HPDE6-E6E7 (cell line): Measurements from ENCODE around the gene FKBP9.
"Not testable (repeated sequence)": the region's sequence is repeated elsewhere in the genome, so short reads cannot be mapped to it uniquely, and the experiment has no call there.

Experiments used
- DNase-seq: peaks from one replicate; pipeline ENCODE4 v3.0.0; 2011; ENCODE audit warnings: missing footprints; ENCODE audit errors: extremely low spot score

The FKBP9 gene

DNA sequence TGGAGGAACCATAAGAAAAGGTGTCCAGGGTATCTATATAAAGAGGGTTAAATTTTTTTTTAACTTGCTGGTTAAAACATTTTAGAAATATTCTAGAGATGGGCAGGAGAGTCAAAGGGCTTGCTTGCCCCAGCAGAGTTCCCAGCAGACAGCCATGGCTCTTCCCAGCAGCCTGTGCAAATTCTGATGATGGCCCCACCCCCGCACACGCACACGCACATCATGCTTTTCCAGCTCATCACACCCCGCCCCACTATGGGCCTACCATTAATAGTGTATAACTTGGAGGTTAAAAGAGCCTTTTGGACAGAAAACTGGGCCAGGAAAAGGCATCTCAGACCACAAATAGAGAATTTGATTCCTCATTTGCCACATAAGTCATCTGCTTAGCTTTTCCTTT lies 48.5 kb downstream of the FKBP9 start:
- not testable (repeated sequence) for DNase-seq

DNA sequence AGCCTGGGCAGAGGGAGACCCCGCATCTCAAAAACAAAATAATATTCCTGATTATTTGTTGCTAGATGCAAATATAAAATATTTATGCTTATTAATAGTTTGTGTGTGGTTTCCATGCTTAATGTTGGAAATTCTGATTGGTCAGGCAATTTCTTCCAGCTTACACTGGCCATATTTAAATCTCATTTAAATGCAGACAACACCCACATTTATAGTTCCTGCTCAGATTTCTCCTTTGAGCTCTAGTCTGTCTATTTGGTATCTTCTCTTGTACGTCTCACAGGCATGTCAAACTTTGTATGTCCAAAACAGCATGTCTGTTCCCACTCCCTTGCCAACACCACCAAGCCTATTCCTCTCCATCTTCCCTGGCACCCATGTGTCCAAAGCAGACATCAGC lies 52.5 kb downstream of the FKBP9 start:
- no peak for DNase-seq

DNA sequence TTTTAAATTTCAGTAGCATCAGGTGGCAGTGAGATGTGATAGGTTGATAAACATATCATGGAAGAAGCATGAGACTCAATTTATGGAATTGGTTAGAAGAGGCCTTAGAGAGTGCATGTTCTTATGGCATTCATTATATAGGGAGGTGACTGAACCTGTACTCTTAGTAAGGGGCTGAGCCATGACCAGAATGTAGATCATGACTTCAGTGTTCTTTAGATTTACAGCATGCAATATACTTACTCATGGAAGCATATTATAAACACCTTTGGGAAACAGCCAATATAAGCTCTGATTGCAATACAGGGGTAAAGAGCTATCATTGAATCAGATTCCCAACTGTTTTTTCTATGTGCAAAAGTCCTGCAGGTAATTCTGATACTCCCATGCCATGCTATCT lies 55.1 kb downstream of the FKBP9 start:
- no peak for DNase-seq

DNA sequence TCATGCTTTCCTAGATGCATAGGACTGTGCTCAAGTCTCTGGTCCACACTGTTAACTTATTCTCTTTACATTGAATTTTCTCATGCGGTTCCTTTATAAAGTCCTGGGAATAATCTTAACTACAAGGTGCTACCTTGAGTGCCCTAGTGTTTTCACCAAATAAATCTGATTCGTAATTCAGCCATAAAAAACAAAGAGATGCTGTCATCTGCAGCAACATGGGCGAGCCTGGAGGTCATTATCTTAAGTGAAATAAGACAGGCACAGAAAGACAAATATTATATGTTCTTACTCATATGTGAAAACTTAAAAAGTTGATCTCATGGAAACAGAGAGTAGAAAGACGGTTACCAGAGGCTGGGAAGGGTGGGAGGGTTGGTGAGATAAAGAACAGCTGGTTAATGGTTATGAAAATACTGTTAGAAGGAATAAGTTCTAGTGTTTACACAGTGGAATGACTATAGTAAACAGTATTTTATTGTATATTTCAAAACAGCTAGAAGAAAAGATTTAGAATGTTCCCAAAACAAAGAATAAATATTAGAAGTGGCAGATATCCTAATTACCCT lies 67.0 kb downstream of the FKBP9 start:
- no peak for DNase-seq

DNA sequence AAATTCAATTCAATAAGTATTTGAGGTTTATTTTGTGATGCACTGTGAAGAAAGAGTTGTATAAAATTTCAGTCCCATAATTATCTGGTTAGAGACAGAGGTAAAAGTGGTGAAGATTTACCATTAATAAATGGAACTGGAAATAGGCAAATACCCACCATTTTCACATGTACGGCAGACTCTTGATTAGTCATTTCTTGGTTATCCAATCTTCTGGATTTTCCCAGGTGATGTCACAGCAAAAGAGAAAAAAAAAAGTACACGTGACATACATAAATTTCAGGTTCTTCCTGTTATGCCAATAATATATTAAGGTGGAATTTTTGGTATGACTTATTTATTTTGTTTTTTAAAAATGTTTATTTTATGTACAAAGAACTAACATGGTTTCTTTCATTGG lies 78.5 kb downstream of the FKBP9 start:
- DNase-seq = no peak

DNA sequence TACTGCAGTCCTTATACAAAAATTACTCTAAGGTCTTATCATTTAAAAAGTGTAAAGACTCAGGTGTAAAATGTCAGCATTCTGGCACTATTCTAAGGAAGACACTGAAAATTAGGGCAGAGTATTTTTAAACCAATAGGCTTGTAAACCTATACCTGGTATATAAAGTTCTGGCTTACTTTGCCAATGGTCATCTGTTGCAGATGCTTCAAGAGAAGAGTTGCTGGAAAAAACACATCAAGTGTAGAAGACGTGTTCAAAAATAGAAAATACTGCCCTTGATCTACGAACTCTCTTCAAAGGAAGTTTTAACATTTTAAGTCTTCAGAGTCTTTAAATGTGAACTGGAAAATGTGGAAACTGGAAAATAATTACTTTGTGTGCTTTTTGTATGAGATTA lies 81.4 kb downstream of the FKBP9 start:
- DNase-seq = no peak

DNA sequence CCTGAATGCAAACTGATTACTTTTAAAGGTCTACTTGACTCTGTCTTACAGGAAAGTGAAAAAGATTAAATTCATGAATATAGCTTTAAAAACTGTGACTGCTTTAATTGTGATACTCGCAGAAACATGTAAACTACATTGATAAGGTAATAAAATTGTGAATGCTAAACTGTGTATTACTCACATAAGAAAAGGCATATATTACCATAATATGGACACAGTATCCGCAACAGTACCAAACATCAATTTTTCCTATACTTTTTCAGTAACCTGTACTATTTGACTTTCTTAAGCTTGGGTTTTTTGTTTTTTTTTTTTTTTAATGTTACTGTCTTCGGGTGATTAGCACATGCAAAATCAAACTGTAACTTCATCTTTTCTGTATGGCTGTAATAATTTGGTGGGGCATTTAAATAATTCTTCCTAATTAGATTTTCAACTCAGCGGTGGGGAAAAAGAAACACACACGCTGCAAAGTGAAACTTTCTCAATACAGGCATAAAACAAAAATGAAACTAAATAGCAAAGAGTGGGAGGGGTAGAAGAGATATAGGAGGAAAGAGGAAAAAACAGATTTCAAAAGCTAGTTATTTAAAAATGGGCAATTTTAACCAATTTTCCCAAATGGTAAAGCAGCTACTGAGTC lies 82.1 kb downstream of the FKBP9 start:
- no peak for DNase-seq

DNA sequence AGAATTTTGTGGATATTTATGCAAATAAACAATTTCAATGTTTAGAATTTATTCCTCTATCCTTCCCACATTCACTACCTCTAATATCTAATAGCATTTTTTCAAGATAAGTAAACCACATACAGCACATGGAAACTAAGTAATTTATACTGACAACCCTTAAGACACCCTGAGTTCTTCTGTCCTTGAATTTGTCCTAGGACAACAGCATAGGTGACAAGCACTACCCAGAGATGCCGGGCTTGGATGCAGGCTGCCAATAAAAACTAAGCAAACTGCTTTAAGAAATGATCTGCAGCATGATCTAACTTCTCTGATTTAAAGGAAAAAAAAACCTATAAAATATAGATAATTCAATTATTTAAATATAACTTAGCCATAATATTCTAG lies 82.7 kb downstream of the FKBP9 start:
- no peak for DNase-seq

DNA sequence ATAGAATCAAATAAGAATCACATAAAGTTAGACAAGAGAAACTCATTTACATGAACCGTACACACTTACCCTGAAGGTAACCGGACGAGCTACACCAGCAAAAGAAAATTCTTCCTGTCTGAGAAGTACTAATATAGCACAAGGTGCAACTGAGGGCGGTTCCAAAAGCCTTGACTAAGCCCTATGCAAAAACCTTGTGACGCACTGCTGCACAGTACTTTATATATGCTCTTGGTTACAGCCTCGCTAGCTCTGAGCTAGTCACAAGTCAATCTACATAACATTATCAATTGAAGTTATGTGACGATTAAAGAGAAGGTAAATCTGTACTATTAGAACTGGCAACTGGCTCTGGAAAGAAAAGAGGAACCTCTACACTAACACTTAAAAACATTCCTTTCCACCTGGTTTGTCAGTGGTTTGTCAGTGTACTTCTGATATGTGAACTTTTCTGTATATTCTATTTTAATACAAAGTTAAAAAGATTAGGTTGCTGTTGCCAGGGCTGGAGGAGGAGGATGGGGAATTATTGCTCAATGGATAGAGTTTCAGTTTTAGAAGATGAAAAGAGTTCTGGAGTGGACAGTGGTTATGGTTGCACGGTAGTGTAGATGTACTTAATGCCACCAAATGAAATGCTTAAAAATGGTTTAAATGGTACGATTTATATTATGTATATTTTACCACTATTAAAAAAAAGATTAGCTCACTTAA lies 83.7 kb downstream of the FKBP9 start:
- peak; percentile 64 for DNase-seq

DNA sequence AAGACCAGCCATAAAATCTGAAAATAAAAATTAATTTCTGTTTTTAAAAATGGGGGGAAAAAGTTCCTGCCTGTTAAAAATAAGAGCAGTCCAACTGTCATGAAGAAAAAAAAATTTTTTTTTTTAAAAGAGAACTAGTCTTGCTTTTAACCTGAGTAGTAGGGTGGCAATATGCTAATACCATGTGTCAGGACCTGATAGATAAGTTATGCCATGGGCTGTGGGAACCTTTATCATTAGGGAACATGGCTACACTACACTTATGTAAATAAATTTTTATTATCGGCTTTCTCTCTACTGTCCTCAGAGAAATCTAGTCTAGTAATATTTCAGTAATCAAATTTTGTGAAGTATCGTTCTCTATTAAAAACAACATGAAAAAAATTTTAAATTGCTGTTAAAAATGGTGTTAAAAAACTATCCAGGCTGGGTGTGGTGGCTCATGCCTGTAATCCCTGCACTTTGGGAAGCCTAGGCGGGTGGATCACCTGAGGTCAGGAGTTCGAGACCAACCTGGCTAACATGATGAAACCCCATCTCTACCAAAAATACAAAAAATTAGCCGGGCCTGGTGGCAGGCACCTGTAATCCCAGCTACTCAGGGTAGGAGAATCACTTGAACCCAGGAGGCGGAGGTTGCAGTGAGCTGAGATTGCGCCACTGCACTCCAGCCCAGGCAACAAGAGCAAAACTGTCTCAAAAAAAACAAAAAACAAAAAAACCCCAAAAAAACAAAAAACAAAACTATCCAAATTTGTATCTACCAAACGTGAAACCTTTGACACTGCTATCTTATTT lies 84.6 kb downstream of the FKBP9 start:
- DNase-seq = no peak

DNA sequence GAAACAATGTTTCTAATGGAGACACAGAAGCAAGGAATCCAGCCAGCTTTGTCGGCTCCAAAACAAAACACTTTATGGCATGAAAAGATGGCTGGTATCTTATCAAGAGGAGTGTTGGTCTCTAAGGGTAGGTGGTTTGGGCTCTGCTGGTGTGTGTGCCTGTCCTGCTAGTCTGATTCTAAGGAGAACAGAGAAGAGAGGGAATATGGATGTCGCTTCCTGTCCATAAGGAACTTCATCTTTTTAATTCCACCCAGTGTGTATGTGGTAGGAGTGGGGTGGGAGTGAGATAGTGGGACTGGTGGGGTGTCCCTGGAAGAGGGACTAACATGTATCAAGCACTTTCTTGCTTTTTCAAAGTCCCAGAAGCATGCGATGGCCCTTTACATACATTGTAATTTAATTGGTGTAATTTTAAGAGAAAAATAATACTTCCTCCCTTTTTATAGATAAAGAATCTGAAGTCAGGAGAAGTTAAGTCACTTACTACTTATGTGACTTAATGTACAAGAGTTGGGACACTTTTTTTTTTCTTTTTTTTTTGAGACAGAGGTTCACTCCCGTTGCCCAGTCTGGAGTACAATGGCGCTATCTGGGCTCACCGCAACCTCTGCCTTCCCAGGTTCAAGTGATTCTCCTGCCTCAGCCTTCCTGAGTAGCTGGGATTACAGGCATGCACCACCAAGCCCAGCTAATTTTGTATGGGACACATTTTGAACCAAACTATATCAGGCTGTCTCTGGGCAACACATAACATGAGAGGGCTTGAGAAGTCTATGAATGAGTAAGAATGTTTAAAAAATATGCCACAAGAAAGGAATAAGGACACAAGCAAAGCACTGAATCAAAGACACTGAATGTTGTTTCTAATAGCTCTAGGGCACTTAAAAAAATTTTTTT lies 86.5 kb downstream of the FKBP9 start:
- DNase-seq = no peak

DNA sequence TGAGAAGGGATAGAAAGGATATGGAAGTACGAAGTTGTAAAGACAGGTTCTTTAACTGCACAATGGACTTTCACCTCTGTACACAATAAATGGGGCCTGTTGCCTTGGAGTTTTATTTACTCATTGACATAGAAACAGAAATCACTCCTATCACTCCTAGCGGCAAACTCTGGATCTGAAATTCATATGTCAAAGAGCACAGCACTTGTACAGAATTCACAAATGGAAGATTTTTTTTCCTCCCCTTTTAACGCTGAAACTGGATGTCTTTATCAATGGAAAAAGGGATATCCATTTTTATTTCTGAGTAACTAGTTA lies 87.1 kb downstream of the FKBP9 start:
- DNase-seq = no peak

DNA sequence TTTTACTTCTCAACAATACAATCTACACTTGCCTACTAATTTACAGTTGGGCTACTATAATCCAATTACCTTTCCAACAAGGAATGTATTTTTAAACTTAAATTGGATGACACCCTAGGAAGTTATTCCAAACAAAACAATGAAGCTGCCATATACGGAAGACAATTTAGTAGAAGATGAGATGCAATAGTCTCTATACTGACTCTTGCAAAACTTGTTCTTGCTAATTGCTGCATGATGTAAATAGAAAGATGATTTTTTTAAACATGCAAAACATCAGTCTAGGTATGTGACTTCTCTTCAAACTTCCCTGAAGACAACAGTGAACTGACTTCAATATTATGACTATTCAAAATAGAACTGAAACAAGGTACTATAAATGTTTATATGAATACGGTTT lies 87.7 kb downstream of the FKBP9 start:
- DNase-seq = no peak

DNA sequence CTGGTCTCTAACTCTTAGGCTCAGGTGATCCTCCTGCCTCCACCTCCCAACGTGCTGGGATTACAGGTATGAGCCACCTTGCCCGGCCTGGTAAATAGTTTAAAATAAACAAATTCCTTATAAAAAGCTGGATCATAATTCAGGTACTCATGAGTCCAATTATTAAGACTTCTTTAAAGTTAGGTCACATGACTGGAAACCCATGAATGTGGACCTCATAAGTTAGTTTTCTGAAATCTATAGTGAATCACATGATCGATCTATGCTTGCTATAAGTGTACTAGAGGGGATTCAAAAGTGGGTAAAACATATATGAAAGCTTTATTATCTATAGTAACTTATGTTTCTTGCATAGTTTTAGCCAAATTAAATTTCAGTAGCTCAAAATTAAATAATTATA lies 91.0 kb downstream of the FKBP9 start:
- DNase-seq = no peak

DNA sequence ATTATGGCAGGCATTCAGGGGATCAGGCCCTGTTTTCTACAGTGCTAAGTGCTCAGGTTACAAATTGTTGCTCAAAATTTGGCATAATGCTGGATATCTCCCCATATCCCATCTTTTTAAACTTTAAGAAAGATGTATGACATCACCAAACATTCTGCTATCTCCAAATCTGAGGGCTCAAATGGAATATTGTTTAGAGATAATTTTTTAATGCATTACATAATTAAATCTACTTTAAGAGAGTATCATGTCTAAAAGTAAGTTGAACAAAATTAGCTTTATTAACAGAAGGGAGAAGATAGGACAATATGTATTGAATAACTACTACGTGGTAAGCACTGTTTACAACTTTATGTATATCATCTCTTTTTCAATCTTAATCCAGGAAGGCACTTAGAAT lies 91.5 kb downstream of the FKBP9 start:
- no peak for DNase-seq

DNA sequence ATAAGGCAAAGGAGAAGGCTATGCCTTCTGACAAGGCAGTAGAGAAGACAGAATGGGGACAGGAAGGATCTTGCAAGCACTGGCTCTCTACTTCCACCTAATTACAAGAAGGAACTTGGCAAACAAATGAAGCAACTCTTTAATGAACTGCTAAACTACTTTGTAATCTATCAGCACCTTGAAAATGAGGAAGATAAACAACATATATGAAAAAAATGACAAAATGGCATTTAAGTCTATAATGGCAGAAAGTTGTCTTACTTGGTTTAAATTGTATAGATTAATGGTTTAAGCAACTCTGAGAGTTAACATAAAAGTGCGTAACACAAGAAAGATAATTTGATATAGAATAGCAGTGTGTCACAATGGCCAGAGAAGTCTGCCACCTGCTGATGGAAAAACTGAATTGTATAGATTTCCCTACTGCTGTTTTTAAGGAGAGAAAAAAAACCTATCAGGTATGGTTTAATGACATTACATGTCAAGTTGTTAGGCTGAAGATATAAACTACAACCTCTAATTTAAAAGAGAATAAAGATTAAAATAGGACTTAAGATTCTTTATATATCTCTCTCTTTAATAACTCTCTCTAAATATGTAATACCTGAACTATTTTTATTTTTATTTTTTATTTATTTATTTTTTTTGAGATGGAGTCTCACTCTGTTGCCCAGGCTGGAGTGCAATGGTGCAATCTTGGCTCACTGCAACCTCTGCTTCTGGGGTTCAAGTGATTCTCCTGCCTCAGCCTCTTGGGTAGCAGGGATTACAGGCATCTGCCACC lies 93.5 kb downstream of the FKBP9 start:
- no peak for DNase-seq

DNA sequence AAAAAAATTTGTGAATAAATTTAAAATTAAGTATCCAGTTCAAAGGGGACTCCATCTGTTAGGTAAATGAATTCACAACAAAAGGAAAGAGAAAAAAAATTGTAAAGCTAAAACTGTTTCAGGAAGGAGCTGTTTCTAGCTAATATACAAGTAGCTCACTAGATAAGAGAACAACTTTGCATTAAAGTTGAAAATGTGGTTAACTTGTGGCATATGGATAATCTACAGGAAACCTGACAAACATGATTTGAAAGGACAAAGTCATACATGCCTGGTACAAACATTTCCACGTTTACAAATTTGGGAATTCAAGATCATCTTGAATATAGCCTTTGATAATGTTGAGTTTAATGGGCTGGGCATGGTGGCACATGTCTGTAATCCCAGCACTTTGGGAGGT lies 96.5 kb downstream of the FKBP9 start:
- no peak for DNase-seq

DNA sequence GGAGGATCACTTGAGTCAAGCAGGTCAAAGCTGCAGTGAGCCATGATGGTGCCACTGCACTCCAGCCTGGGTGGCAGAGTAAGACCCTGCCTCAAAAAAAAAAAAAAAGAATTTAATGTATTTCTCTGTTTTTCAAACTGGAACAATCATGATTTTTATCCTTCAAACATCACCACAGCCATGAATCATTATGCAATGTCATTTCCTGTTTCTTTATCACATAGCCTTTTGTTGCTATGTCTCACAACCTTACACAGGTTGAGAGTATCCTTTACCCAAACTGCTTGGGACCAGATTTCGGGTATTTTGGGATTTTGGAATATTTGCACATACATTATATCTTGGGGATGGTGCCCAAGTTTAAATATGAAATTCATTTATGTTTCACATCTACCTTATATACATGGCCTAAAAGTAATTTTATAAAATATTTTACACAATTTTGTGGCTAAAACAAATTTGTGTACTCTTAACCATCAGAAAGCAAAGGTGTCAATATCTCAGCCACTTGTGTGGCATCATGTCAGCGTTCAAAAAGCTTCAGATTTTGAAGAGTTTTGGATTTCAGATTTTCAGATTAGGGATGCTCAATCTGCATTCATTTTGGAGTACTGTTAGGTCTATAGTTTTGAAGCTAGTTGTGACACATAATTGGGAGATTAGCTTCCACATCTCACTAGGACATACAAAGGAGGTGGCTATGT lies 97.2 kb downstream of the FKBP9 start:
- DNase-seq = no peak

DNA sequence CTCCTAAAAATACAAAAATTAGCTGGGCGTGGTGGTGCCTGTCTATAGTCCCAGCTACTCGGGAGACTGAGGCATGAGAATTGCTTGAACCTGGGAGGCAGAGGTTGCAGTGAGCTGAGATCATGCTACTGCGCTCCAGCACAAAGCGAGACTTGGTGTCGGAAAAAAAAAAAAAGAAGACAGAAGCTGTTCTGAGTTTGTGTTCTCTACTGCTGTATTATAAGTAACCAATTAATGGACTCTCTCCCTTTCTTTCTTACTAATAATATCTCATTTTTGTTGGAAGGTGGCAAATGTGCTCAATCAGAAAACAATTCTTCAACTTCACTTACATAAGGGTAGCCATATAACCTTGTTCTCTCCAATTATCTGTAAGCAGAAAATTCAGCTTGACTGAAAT lies 97.9 kb downstream of the FKBP9 start:
- DNase-seq = no peak
